NCI-H460 (cell line): ENCODE measurements around the gene AKAP13. TPM values are rescaled to one million over a fixed set of nuclear protein-coding genes. Genes with fewer than 3 reads are reported as not detected.

ENCODE experiments used
- DNase-seq: peaks from one replicate; pipeline ENCODE4 v3.0.0-alpha.2; 2016; ENCODE audit warnings: low read depth; ENCODE audit errors: extremely low read depth
- total RNA-seq: library from RNA; depleted of rRNA; stranded (reverse); fragments of >200 nt; shearing (Covaris generic); gene quantifications from 2 replicates; pipeline ENCODE4 v1.2.3, GENCODE V29; 2014

The AKAP13 gene
- total RNA-seq, 1 experiment from 2014 or later, result 31.4 TPM

DNA sequence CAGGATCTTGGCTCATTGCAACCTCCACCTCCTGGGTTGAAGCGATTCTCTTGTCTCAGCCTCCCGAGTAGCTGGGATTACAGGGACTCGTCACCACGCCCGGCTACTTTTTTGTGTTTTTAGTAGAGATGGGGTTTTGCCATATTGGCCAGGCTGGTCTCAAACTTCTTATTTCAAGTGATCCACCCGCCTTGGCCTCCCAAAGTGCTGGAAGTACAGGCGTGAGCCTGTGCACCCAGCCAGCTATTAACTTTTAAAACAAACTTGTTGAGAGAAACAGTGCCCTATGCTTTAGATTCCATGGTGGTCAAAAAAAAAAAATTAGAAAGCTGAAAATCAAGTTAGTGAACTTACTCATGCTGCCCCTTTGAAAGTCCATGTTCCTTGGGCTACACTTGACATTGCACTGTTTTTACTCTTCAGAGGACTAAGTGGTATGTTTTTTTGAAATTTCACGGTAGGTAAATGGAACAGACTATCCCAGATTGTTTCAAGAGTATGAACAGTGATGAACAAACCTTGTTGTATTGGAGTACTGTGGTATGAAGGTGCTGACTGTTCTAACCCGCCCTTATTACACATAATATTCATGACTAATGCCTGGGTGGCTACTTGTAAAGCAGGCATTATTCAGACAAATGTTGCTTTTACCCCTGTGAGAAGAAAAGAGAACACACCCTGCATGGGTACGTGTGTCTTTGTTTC, 207.5 kb downstream of the AKAP13 start:
- peak; percentile 26 for DNase-seq

- no peak for DNase-seq
Measured at GRCh38 chr15:85588677-85589076, 208.3 kb downstream of the AKAP13 start.

- DNase-seq, result no peak
Measured at GRCh38 chr15:85589851-85590250, 209.4 kb downstream of the AKAP13 start.

GRCh38 chr15:85591622-85592021, 211.2 kb downstream of the AKAP13 start:
- no peak for DNase-seq

DNA sequence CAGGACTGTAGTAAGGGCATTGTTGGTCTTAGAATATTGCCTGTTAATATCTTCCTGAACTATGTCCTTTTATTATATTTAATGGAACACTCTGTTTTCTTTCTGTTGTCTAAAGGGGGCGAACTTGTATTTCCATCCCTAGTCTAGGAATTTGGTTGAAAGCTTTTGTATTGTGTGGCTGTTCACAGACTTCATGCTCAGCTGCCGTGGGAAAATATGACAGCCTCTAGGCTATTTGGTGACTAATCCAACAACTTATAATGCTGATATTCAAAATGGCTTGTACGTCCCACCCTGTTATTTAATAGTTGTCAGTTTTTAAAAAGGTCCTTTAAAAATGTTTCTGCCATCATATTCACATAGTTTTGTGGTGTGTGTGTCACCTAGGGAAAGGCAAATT, 211.7 kb downstream of the AKAP13 start:
- peak; percentile 16 for DNase-seq

- no peak for DNase-seq
Measured at GRCh38 chr15:85593809-85594445, 213.5 kb downstream of the AKAP13 start.

DNA sequence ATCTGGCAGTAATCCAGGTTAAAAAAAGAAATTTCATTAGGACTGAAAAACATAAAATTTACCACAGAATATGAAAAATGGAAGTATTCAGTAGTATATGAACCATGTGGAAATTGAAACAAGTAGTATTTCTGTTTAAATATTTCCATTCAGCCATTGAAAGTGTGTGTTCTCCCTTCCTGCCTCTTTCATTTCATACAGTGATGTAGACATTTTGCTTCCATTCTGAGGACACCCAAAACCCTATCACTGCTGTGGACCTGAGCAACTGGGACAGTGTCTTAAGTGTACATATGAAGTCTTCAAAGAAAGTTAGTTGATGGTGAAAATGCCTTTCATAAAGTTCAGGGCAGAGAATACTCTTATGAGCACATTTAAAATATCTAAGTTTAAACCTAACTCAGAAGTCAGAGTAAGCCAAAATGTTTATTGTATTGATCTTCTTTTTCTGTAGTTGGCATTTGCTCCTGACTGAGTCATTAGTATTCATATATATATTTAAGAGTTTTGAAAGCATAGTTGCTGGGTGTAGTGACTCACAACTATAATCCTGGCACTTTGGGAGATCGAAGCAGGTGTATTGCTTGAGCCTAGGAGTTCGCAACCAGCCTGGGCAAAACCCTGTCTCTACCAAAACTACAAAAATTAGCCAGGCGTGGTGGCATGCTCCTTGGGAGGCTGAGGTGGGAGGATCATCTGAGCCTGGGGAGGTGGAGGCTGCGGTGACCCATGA, 215.6 kb downstream of the AKAP13 start:
- no peak for DNase-seq

GRCh38 chr15:85597155-85597815, 216.9 kb downstream of the AKAP13 start:
- DNase-seq, result no peak

DNA sequence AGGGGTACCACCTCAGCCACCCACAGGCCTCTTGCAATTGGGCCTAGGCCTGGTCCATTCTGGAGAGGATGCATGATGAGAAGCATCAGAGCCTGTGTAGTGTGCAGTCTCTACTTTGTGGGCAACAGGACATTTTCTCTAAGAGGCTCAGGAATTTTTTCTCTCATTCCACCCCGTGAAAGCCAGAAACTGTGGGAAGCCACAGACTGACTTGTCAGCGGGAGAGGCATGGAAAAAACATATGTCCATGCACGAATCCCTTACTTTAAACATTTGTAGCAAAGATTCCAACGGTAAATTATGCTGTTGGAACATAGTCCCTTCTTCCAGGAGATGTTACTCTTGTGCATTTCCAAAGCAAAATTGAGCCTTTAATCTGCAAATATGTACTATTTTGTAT, 217.8 kb downstream of the AKAP13 start:
- no peak for DNase-seq

GRCh38 chr15:85598718-85599398, 218.5 kb downstream of the AKAP13 start:
- no peak for DNase-seq

DNA sequence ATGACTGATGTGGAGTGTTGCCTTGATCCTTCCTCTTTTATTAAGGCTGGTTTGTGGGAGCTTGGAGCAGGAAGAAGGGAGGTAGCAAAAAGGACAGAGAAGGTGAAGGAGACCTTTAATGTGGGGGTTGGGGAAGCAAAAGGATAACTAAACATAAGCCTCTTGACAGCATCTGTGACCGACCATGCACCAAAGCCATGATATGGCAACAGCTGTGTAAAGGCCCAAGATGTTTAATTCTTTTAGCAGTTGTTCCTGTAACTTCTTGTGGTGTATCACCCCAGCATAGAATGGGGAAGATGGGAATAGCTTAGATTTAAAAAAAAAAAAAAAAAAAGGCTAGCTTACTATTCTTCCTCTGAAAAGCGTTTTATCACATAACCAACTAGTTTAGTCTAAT, 219.6 kb downstream of the AKAP13 start:
- DNase-seq, result no peak

- DNase-seq, result no peak
Measured at GRCh38 chr15:85603160-85603559, 222.8 kb downstream of the AKAP13 start.

DNA sequence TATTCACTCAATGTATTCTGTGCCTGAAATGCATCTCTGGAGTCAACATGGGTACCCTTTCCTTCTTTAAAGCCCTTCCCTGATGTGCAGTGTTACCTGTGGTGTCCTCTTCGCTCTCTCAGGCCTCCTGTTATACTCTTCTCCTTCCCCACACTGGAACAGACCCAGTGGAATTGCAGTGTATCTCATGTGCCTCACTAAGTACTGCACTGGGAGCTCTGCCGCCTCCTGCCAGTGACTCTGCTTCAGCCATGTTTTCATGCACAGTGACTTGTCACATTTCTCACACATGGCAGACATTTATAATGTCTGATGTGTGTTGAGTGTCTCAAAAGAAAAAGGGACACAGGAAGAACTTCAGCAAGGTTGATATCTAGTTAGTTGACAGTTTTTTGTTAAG, 223.3 kb downstream of the AKAP13 start:
- DNase-seq, result no peak

GRCh38 chr15:85604194-85604593, 223.8 kb downstream of the AKAP13 start:
- no peak for DNase-seq

GRCh38 chr15:85606738-85607137, 226.3 kb downstream of the AKAP13 start:
- no peak for DNase-seq

- DNase-seq, result no peak
Measured at GRCh38 chr15:85607141-85607806, 226.9 kb downstream of the AKAP13 start.

- peak; percentile 31 for DNase-seq
Measured at GRCh38 chr15:85607842-85608241, 227.4 kb downstream of the AKAP13 start.

GRCh38 chr15:85609492-85609891, 229.1 kb downstream of the AKAP13 start:
- no peak for DNase-seq

GRCh38 chr15:85611361-85611760, 231.0 kb downstream of the AKAP13 start:
- no peak for DNase-seq

DNA sequence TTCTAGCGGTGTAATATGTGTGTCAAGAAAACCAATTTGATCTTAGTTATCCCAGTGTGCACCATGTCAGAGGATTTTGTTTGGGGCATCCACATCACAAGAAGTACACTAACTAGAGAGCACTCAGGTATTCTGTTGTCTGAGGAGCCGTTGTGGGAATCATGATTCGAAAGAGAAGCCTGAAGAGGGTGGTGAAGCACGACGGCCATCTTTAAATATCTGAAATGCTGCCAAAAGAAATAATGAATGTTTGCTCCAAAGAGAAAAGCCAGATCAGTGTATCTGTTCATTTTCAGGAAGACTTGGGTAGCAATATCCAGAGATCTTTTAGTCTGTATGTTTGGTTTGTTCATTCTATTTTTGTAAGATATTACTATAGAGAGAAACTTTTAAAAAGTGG, 233.7 kb downstream of the AKAP13 start:
- no peak for DNase-seq
